Right cardiac atrium (tissue), 5 donors: ENCODE measurements around the gene TBXAS1. TPM values are rescaled to one million over a fixed set of nuclear protein-coding genes. Genes with fewer than 3 reads are reported as not detected.
A peak's percentile ranks its signal among the peaks of the same experiment; 100 is the strongest.

Source experiments
- ATAC-seq, 2 donors: fragments of 200-7000 bp; cut with Tn5 transposase; one replicate each; pipeline versions ENCODE4 v1.8.0 to v1.9.1; 2020; ENCODE audit warnings: moderate library complexity in 2 of 2, mild to moderate bottlenecking in 1 of 2
- DNase-seq, 3 donors: peaks; one replicate each; pipeline ENCODE4 v3.0.0-alpha.2; 2020
- H3K27ac ChIP-seq: one replicate; pipeline ENCODE4 v1.5.1; 2013; ENCODE audit warnings: mild to moderate bottlenecking, low read length, control low read depth, moderate library complexity
- H3K27me3 ChIP-seq: one replicate; pipeline ENCODE4 v1.6.1; 2013; ENCODE audit not compliant: control insufficient read depth, insufficient read depth
- H3K4me1 ChIP-seq: one replicate; pipeline ENCODE4 v1.6.1; 2013; ENCODE audit warnings: low read length; ENCODE audit not compliant: control insufficient read depth, insufficient read depth
- H3K4me3 ChIP-seq: one replicate; pipeline ENCODE4 v1.5.1; 2013; ENCODE audit warnings: low read length, control low read depth
- H3K9me3 ChIP-seq: one replicate; pipeline ENCODE4 v1.6.1; 2013; ENCODE audit warnings: low read length; ENCODE audit not compliant: control insufficient read depth
- WGBS: extraction: QIAGEN DNeasy Blood & Tissue Kit; methylation state at CpG from one replicate; pipeline ENCODE4 v1.1.7; 2013; 5-methylcytosine and 5-hydroxymethylcytosine counted together
- intact Hi-C, 4 donors: fragments of 100-400 bp; cut with DNase I; formaldehyde crosslinking; loops; one replicate each; pipeline versions ENCODE4 v1.11.0 to v1.14.0; 2022 to 2023
- long read RNA-seq, 4 donors: library from polyadenylated mRNA; unstranded; transcript quantifications; one replicate each; pipeline ENCODE4 v2.0.0, GENCODE V29; 2020 to 2021
- polyA plus RNA-seq: library from polyadenylated mRNA; stranded (reverse); fragments of 200-250 nt; gene quantifications from one replicate; pipeline ENCODE4 v1.2.3, GENCODE V29; 2013
- total RNA-seq, 4 donors: library from RNA; stranded (reverse); fragmentation: NEBNext Ultra II Directional; extraction: Animal tissue kit (Norgen Biotek cat#: 25700); gene quantifications; one replicate each; pipeline ENCODE4 v1.2.1, GENCODE V29; 2021
- donor health status: healthy with polysubstance abuse.
- donor health status: DM: no; HTN: yes; CAD: no.
- donor health status: DM: no; HTN: no; CAD: no.
- donor health status: DM: no; HTN: yes; CAD: no; lungs with severe emphysema.
- donor health status: DM: yes; HTN: yes; CAD: no.

The TBXAS1 gene
- total RNA-seq (1 to 10 TPM; 5.8 to 9.1 (median 7.2) TPM), polyA plus RNA-seq (3.1 TPM)
- long read RNA-seq, donor 1, transcript TBXAS1-208 (13 exons, 1,963 nt), result major isoform, 7 of 11 reads
- long read RNA-seq, donor 1, partial matches to known transcripts, result 0 of 11 reads
- long read RNA-seq, donor 1, other reads (novel, unspliced or antisense), result 4 of 11 reads
- long read RNA-seq, donor 2, partial matches to known transcripts, result 2 of 5 reads
- long read RNA-seq, donor 2, other reads (novel, unspliced or antisense), result 0 of 5 reads
- long read RNA-seq, donor 3, partial matches to known transcripts, result 2 of 13 reads
- long read RNA-seq, donor 3, other reads (novel, unspliced or antisense), result 5 of 13 reads
- long read RNA-seq, donor 4, partial matches to known transcripts, result 0 of 2 reads
- long read RNA-seq, donor 4, other reads (novel, unspliced or antisense), result 0 of 2 reads

- no peaks in the 10 kb centered on the region for H3K4me1 ChIP-seq
- no peak for DNase-seq
- ATAC-seq, result peak; percentile 65 to 74
- peak within 1 kb of the TSS; percentile 2 for H3K4me3 ChIP-seq
- no peaks in the 10 kb centered on the region for H3K27me3 ChIP-seq
- no peaks in the 10 kb centered on the region for H3K9me3 ChIP-seq
- intact Hi-C loops, result no loop called here
- no peak within 1 kb of the TSS for H3K27ac ChIP-seq
- WGBS, result 75% methylated on average over 10 of the region's 10 CpGs
These were observed at the start of gene TBXAS1 for GRCh38 chr7:139829025-139829774. Gene TBXAS1, plus strand, starts transcription at chr7:139829264. Its CDS starts 127 bp downstream, at chr7:139829391.

GRCh38 chr7:139782932-139783331, 46.1 kb upstream of the TBXAS1 start:
- H3K4me3 ChIP-seq, result no peak overlapping the region
- no peaks in the 10 kb centered on the region for H3K4me1 ChIP-seq
- H3K27ac ChIP-seq, result no peak overlapping the region
- intact Hi-C loops, result loop anchor here in 1 of 4 donors (10.0 kb wide), 1 partner anchor 212 kb away; no protein-coding TSS in a partner anchor
- ATAC-seq, result no peak
- H3K9me3 ChIP-seq, result no peaks in the 10 kb centered on the region
- no peak for DNase-seq
- WGBS, result 91% methylated on average over 3 of the region's 3 CpGs
- no peaks in the 10 kb centered on the region for H3K27me3 ChIP-seq

GRCh38 chr7:139783647-139784385, 45.2 kb upstream of the TBXAS1 start:
- ATAC-seq (no peak), DNase-seq (no peak)
- Histone ChIP-seq H3K27me3 (no peaks in the 10 kb centered on the region), H3K4me3 (no peak overlapping the region), H3K4me1 (no peaks in the 10 kb centered on the region), H3K27ac (no peak overlapping the region), H3K9me3 (no peaks in the 10 kb centered on the region)
- 63% methylated on average over 3 of the region's 3 CpGs for WGBS
- intact Hi-C loops, result loop anchor here in 1 of 4 donors (10.0 kb wide), 1 partner anchor 211 kb away; no protein-coding TSS in a partner anchor

- DNase-seq (no peak), ATAC-seq (no peak)
- intact Hi-C loops, result loop anchor here in 1 of 4 donors (10.0 kb wide), 1 partner anchor 210 kb away; no protein-coding TSS in a partner anchor
- H3K27ac ChIP-seq, result no peak overlapping the region
- H3K27me3 ChIP-seq, result no peaks in the 10 kb centered on the region
- no peaks in the 10 kb centered on the region for H3K4me1 ChIP-seq
- 90% methylated on average over 3 of the region's 3 CpGs for WGBS
- no peaks in the 10 kb centered on the region for H3K9me3 ChIP-seq
- H3K4me3 ChIP-seq, result no peak overlapping the region
These were observed 44.4 kb upstream of the TBXAS1 start for GRCh38 chr7:139784648-139785047.

GRCh38 chr7:139791316-139791715, 37.7 kb upstream of the TBXAS1 start:
- no peaks in the 10 kb centered on the region for H3K9me3 ChIP-seq
- ATAC-seq (no peak), DNase-seq (no peak)
- H3K27me3 ChIP-seq, result no peaks in the 10 kb centered on the region
- 91% methylated on average over 7 of the region's 7 CpGs for WGBS
- H3K4me1 ChIP-seq, result no peaks in the 10 kb centered on the region
- intact Hi-C loops, result no loop called here
- H3K4me3 ChIP-seq, result no peak overlapping the region
- H3K27ac ChIP-seq, result no peak overlapping the region

- H3K9me3 ChIP-seq, result no peaks in the 10 kb centered on the region
- no peak for DNase-seq
- H3K4me3 ChIP-seq, result no peak overlapping the region
- intact Hi-C loops, result no loop called here
- no peaks in the 10 kb centered on the region for H3K4me1 ChIP-seq
- ATAC-seq, result no peak
- WGBS, result 79% methylated on average over 2 of the region's 2 CpGs
- H3K27me3 ChIP-seq, result no peaks in the 10 kb centered on the region
- no peak overlapping the region for H3K27ac ChIP-seq
These were observed 31.5 kb upstream of the TBXAS1 start for GRCh38 chr7:139797607-139798006.

GRCh38 chr7:139798221-139798620, 30.8 kb upstream of the TBXAS1 start:
- H3K4me1 ChIP-seq, result no peaks in the 10 kb centered on the region
- H3K4me3 ChIP-seq, result no peak overlapping the region
- H3K9me3 ChIP-seq, result no peaks in the 10 kb centered on the region
- H3K27me3 ChIP-seq, result no peaks in the 10 kb centered on the region
- H3K27ac ChIP-seq, result no peak overlapping the region
- intact Hi-C loops, result no loop called here
- ATAC-seq (no peak), DNase-seq (no peak)
- 63% methylated on average over 10 of the region's 10 CpGs for WGBS

- no peak overlapping the region for H3K4me3 ChIP-seq
- no peaks in the 10 kb centered on the region for H3K9me3 ChIP-seq
- 86% methylated on average over 4 of the region's 4 CpGs for WGBS
- DNase-seq (no peak), ATAC-seq (peak in 1 of 2 donors; percentile 31)
- no peaks in the 10 kb centered on the region for H3K27me3 ChIP-seq
- no peak overlapping the region for H3K27ac ChIP-seq
- intact Hi-C loops, result no loop called here
- no peaks in the 10 kb centered on the region for H3K4me1 ChIP-seq
These were observed 30.2 kb upstream of the TBXAS1 start for GRCh38 chr7:139798892-139799291.

GRCh38 chr7:139799586-139799985, 29.5 kb upstream of the TBXAS1 start:
- no peaks in the 10 kb centered on the region for H3K4me1 ChIP-seq
- intact Hi-C loops, result no loop called here

GRCh38 chr7:139804571-139804970, 24.5 kb upstream of the TBXAS1 start:
- H3K27ac ChIP-seq, result no peak overlapping the region
- H3K27me3 ChIP-seq, result no peaks in the 10 kb centered on the region
- H3K4me3 ChIP-seq, result no peak overlapping the region
- WGBS, result 74% methylated on average over 1 of the region's 1 CpG
- no peaks in the 10 kb centered on the region for H3K9me3 ChIP-seq
- no peak for DNase-seq
- no peaks in the 10 kb centered on the region for H3K4me1 ChIP-seq
- intact Hi-C loops, result no loop called here
- no peak for ATAC-seq

More at GRCh38 chr7:139799586-139799985, 29.5 kb upstream of the TBXAS1 start:
- DNase-seq, result no peak
- no peak overlapping the region for H3K4me3 ChIP-seq
- no peaks in the 10 kb centered on the region for H3K27me3 ChIP-seq
- H3K27ac ChIP-seq, result no peak overlapping the region
- H3K9me3 ChIP-seq, result no peaks in the 10 kb centered on the region
- peak; percentile 64 to 74 for ATAC-seq
- WGBS, result 45% methylated on average over 2 of the region's 2 CpGs
